Fibroblast of peridontal ligament (primary cell): ENCODE results near the gene ABCA6.
A peak's percentile ranks its signal among the peaks of the same experiment; 100 is the strongest.
"Not testable (repeated sequence)": the region's sequence is repeated elsewhere in the genome, so short reads cannot be mapped to it uniquely, and the experiment has no call there.

Experiments
- DNase-seq: peaks from one replicate; pipeline ENCODE4 v3.0.0-alpha.2; 2010; ENCODE audit errors: extremely low read depth

Gene ABCA6

GRCh38 chr17:69134112-69134511 lies 7.6 kb downstream of the ABCA6 start:
- no peak for DNase-seq

GRCh38 chr17:69130627-69131296 lies 10.9 kb downstream of the ABCA6 start:
- no peak for DNase-seq

GRCh38 chr17:69123626-69124025 lies 18.1 kb downstream of the ABCA6 start:
- no peak for DNase-seq

DNA sequence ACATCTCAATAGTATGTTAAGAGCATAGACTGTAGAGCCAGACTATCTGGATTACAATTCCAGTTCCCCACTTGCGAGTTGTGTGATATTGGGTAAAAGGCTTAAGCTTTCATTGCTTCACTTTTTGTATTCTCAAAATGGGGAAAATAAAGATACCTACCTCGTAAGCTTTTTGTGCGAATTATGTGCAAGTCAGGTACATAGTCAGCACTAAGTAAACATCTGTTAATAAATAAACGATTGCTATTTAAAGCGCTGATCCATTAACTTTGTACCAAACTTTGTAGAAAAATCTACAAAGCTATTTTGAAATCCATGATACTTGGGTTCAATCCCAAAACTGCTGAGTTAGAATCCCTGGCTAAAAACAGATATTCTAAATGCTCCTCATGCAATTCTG lies 19.6 kb downstream of the ABCA6 start:
- DNase-seq, result no peak

- peak; percentile 5 for DNase-seq
These were observed 23.6 kb downstream of the ABCA6 start for GRCh38 chr17:69117855-69118784.

GRCh38 chr17:69111794-69112193 lies 29.9 kb downstream of the ABCA6 start:
- no peak for DNase-seq

DNA sequence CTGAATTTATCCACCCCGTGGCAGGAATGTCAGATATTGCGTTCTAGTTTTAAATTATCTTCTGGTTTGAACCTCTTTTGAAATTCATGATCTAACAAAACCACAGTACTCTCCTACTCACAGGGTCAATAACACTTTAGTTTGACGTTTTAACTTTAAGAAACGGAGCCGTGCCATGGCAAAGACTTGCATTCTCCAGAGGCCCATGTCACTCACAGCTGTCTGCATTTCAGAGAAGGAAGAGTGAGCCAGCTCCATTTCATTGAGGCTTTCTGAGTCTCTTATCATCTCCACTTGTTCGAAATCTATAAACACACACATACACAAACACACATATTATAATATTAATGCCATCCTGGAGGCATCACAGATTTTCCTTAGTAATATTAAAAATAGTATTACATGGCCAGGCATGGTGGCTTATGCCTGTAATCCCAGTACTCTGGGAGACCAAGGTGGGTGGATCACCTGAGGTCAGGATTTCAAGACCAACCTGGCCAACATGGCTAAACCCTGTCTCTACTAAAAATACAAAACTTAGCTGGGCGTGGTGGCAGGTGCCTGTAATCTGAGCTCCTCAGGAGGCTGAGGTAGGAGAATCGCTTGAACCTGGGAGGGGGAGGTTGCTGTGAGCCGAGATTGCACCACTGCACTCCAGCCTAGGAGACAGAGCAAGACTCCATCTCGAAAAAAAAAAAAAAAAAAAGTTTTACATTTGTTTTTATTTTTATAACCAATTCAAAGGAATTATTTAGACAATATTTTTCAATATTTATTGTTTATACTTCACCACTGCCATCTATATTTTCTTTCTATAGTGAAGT lies 35.6 kb downstream of the ABCA6 start:
- no peak for DNase-seq

- DNase-seq, result no peak
These were observed 38.0 kb downstream of the ABCA6 start for GRCh38 chr17:69103557-69104233.

- no peak for DNase-seq
These were observed 43.1 kb downstream of the ABCA6 start for GRCh38 chr17:69098625-69099024.

- no peak for DNase-seq
These were observed 45.2 kb downstream of the ABCA6 start for GRCh38 chr17:69096541-69096940.

DNA sequence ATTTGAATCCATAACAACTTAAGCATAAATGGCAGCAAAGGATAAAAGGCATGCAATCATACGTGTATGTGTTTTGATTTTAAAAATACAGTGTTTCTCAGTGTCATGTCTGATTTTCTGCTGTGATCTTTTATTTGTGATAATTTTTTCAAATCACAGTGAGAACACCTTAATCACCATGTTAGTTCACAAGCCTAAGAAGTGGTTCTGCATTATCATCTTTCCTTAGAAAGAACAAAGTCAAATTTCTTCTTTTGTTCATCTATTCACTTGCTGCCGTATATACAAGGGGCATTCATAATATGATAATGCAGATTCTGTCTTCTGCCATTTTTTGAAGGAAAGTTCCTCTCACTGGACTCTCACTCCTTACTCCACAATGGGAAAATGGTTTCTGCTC lies 47.7 kb downstream of the ABCA6 start:
- DNase-seq, result no peak

- no peak for DNase-seq
These were observed 48.4 kb downstream of the ABCA6 start for GRCh38 chr17:69093279-69093789.

- no peak for DNase-seq
These were observed 51.3 kb downstream of the ABCA6 start for GRCh38 chr17:69090365-69090764.

DNA sequence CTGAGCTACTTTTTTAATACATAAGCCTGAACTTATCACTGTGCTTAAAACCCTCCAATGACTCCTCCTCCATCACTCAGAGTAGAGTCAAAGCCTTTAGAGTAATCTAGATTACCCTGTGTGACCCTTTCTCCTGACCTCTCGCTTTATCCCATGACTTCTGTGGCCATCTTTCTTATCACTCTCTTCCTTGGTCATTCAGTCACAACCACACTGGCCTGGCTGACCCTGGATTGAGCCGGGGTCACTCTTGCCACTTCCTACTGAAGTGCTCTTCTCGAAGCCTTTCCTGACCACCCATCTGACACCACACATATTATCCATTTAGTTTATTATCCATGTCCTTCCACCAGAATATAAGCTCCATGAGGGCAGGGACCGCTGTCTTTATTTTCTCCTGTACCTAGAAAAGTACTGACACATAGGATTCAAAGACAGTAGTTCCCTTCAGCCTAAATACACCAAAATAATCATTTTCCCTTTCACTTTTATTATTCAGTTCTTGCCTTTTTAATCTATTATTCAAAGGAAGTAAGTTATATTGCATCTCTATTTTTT lies 53.0 kb downstream of the ABCA6 start:
- DNase-seq, result no peak

GRCh38 chr17:69086641-69087040 lies 55.1 kb downstream of the ABCA6 start:
- DNase-seq, result no peak

- DNase-seq, result no peak
These were observed 56.8 kb downstream of the ABCA6 start for GRCh38 chr17:69084911-69085310.

DNA sequence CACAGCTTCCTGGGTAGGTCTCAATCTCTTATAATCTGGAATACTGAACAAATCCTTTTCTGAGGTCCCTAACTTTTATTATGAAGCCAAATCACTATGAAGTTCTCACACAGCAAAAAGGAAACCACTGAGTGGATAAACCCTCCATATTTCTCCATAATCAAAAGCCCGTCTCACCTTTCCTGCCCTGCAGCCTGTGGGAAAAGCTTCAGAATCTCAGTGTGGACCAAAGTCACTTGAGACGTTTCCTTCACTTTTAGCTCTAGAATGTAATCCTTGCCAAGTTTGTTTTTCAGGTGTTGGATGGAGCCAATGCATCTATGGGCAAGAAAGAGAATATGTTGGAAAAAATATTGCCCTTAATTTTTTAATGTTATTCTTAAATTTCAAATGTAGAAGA lies 59.0 kb downstream of the ABCA6 start:
- no peak for DNase-seq

- DNase-seq, result no peak
These were observed 62.8 kb downstream of the ABCA6 start for GRCh38 chr17:69078864-69079263.

- DNase-seq, result peak; percentile 43
These were observed 65.9 kb downstream of the ABCA6 start for GRCh38 chr17:69075823-69076222.

- DNase-seq, result not testable (repeated sequence)
These were observed 68.3 kb downstream of the ABCA6 start for GRCh38 chr17:69073392-69073791.

GRCh38 chr17:69072803-69073256 lies 68.9 kb downstream of the ABCA6 start:
- DNase-seq, result not testable (repeated sequence)
